HCT116 (cell line): Measurements from ENCODE around the gene TCF19.

Source experiments
- EGR1 ChIP-seq: IDR thresholded peaks from 2 replicates; pipeline ENCODE4 v1.6.1; 2012; ENCODE audit warnings: low read depth
- EZH2 ChIP-seq: fragments of 200-600 bp; sonication (generic); IDR thresholded peaks from 2 replicates; pipeline ENCODE4 v1.6.1; 2017; ENCODE audit warnings: antibody characterized with exemption, mixed run types
- EZH2phosphoT487 ChIP-seq: fragments of 200-600 bp; IDR thresholded peaks from 2 replicates; pipeline ENCODE4 v1.6.1; 2018; ENCODE audit warnings: antibody characterized with exemption, borderline replicate concordance
- POLR2A ChIP-seq: IDR thresholded peaks from 2 replicates; pipeline ENCODE4 v1.7.0; 2011; ENCODE audit warnings: borderline replicate concordance; ENCODE audit not compliant: insufficient read depth, insufficient read length; ENCODE audit errors: extremely low read depth
- POLR2AphosphoS5 ChIP-seq: IDR thresholded peaks from 2 replicates; pipeline ENCODE4 v1.6.1; 2011; ENCODE audit warnings: mild to moderate bottlenecking, low read depth, low read length, moderate library complexity
- TF ChIP-seq, protein P1 (sequence below), 3 experiments: fragments of 200-600 bp in 1 of 3; sonication (generic) in 1 of 3; IDR thresholded peaks in 2 of 3; conservative IDR thresholded peaks in 1 of 3; 2 replicates each; pipeline ENCODE4 v1.5.1; 2012 to 2017; ENCODE audit warnings: low read depth in 2 of 3, low read length in 2 of 3, antibody characterized with exemption in 1 of 3, borderline replicate concordance in 1 of 3, control low read depth in 1 of 3, mild to moderate bottlenecking in 1 of 3, mixed read lengths in 1 of 3, mixed run types in 1 of 3, moderate library complexity in 1 of 3; ENCODE audit not compliant: insufficient read depth in 1 of 3

DNA sequence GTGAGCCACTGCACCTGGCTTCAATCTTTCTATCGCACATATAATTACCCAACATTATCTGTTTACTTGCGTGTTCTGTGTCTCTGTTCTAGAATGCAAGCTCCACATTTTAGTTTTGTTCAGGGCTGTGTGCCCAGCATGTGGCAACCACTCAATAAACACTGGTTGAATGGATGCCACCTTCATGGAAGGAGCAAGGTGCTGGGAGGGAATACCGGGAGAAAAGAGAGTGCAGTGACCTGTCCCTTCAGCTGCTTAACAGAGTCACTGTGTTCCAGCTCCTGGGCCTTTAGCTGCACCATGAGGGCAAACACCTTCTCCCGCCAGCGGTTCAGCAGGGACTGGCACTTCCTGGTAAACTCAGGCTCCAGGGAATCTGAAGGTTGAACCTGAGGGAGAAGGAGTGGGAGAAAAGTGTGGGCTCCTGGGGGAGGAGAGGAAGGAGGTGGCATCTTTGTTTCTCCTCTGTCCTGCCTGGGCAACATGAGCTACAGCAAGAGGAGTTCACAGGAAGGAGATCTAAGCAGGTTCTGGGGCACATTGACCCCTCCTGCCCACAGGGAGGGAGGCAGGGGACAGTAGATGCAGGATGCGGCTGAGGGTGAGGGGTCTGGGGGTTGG, 8.5 kb upstream of the TCF19 start:
- TF ChIP-seq EZH2phosphoT487: no peak
- TF ChIP-seq, protein P1, sequence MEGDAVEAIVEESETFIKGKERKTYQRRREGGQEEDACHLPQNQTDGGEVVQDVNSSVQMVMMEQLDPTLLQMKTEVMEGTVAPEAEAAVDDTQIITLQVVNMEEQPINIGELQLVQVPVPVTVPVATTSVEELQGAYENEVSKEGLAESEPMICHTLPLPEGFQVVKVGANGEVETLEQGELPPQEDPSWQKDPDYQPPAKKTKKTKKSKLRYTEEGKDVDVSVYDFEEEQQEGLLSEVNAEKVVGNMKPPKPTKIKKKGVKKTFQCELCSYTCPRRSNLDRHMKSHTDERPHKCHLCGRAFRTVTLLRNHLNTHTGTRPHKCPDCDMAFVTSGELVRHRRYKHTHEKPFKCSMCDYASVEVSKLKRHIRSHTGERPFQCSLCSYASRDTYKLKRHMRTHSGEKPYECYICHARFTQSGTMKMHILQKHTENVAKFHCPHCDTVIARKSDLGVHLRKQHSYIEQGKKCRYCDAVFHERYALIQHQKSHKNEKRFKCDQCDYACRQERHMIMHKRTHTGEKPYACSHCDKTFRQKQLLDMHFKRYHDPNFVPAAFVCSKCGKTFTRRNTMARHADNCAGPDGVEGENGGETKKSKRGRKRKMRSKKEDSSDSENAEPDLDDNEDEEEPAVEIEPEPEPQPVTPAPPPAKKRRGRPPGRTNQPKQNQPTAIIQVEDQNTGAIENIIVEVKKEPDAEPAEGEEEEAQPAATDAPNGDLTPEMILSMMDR (IDR thresholded peaks at IDR 0.05 in 2 of 3, conservative IDR thresholded peaks at IDR 0.05 in 1 of 3; ENCODE audit: borderline replicate concordance in 1 of 3, insufficient read depth in 1 of 3, low read depth in 2 of 3, low read length in 2 of 3): no peak
- TF ChIP-seq EGR1: no peak
- TF ChIP-seq POLR2AphosphoS5: no peak
- TF ChIP-seq POLR2A: no peak
- TF ChIP-seq EZH2: no peak
